HCT116 (cell line): ENCODE measurements around the gene ZSWIM6.

Experiments
- CEBPB ChIP-seq: IDR thresholded peaks from 2 replicates; pipeline ENCODE4 v1.6.1; 2012; ENCODE audit warnings: low read depth
- CTCF ChIP-seq, 3 experiments: fragments of 200-600 bp in 1 of 3; sonication (generic) in 1 of 3; IDR thresholded peaks in 2 of 3; conservative IDR thresholded peaks in 1 of 3; 2 replicates each; pipeline ENCODE4 v1.5.1; 2012 to 2017; ENCODE audit warnings: low read depth in 2 of 3, low read length in 2 of 3, antibody characterized with exemption in 1 of 3, borderline replicate concordance in 1 of 3, control low read depth in 1 of 3, mild to moderate bottlenecking in 1 of 3, mixed read lengths in 1 of 3, mixed run types in 1 of 3, moderate library complexity in 1 of 3; ENCODE audit not compliant: insufficient read depth in 1 of 3
- EGR1 ChIP-seq: IDR thresholded peaks from 2 replicates; pipeline ENCODE4 v1.6.1; 2012; ENCODE audit warnings: low read depth
- POLR2A ChIP-seq: IDR thresholded peaks from 2 replicates; pipeline ENCODE4 v1.7.0; 2011; ENCODE audit warnings: borderline replicate concordance; ENCODE audit not compliant: insufficient read depth, insufficient read length; ENCODE audit errors: extremely low read depth
- POLR2AphosphoS5 ChIP-seq: IDR thresholded peaks from 2 replicates; pipeline ENCODE4 v1.6.1; 2011; ENCODE audit warnings: mild to moderate bottlenecking, low read depth, low read length, moderate library complexity
- RAD21 ChIP-seq: IDR thresholded peaks from 2 replicates; pipeline ENCODE4 v1.6.1; 2012; ENCODE audit warnings: low read depth, mild to moderate bottlenecking
- ZFX ChIP-seq: fragments of 450-650 bp; IDR thresholded peaks from 2 replicates; pipeline ENCODE4 v1.6.1; 2017
- ZNF274 ChIP-seq: fragments of 200-500 bp; sonication (Bioruptor generic); IDR thresholded peaks from 2 replicates; pipeline ENCODE4 v1.6.1; 2014; ENCODE audit warnings: mild to moderate bottlenecking, low read depth, low read length, inconsistent platforms

DNA sequence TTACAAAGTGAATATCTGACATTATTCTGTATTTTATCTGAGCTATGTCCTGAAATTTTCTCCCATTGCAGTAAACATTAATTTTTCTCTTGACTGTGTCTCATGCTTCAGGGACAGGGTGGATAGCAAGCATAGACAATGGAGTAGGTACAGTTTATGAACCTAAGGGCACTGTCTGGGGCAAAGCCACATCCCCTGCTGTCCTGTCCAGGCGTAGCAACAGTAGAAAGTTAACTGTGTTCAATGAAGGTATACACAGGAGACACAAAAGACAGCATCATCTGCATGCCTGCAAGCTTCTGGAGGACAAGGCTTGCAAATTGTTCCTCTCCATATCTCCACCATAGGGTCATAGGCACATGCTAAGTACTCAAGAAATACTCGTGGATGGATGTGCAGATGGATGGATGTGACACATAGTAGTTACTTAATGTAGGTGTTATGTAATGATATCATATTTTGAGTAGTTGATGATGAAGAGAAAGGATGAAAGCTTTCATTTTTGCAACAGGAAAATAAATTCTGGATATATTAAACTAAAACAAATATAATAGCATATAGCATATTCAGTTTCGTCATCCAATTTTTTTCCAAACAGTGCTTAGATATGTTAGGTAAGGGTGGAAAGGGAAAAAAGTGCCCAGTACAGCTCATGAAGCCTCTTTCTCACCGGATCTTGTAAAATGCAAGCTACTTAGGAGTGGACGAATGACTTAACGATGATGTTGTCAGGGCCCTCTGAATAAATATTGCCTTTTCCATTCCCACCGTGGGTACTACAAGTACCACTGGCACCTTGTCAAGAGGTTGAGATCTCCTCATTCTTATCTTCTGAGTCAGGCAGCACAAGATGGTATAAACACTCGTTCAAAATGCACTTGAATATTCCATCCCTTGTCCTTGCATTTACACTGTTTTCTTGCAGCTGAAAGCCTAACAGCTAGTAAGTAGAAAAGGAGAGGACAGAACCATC lies 19.9 kb upstream of the ZSWIM6 start:
- TF ChIP-seq CTCF (IDR thresholded peaks at IDR 0.05 in 2 of 3, conservative IDR thresholded peaks at IDR 0.05 in 1 of 3; ENCODE audit: borderline replicate concordance in 1 of 3, insufficient read depth in 1 of 3, low read depth in 2 of 3, low read length in 2 of 3) (no peak), ZFX (no peak), POLR2A (no peak), ZNF274 (no peak), POLR2AphosphoS5 (no peak), CEBPB (no peak), EGR1 (no peak), RAD21 (no peak)
